Ovary (tissue), 3 donors: Measurements from ENCODE around the gene CEP170B.

Experiments
- CTCF ChIP-seq, 3 donors: fragments of 450-650 bp in 2 of 3; fragments of 200-600 bp in 1 of 3; IDR thresholded peaks; one replicate each; pipeline versions ENCODE4 v1.5.1 to v1.8.0; 2016 to 2022; ENCODE audit warnings: antibody characterized with exemption in 3 of 3, mild to moderate bottlenecking in 1 of 3
- EP300 ChIP-seq: sonication (generic); formaldehyde crosslinking; IDR thresholded peaks from one replicate; pipeline ENCODE4 v1.6.1; 2017; ENCODE audit warnings: antibody characterized with exemption
- POLR2A ChIP-seq: fragments of 450-650 bp; IDR thresholded peaks from one replicate; pipeline ENCODE4 v1.6.1; 2017; ENCODE audit warnings: antibody characterized with exemption, mild to moderate bottlenecking, moderate library complexity
- donor health status: DM: no; HTN: no; CAD: no.

- TF ChIP-seq CTCF (IDR thresholded peaks at IDR 0.05) (no peak), EP300 (no peak), POLR2A (no peak)
Observed at GRCh38 chr14:104858811-104859426, 6.1 kb upstream of the CEP170B start.
